K562 (cell line): Measurements from ENCODE around the gene IARS1. TPM values are rescaled to one million over a fixed set of nuclear protein-coding genes. Genes with fewer than 3 reads are reported as not detected.

Source experiments
- BRD9 ChIP-seq: fragments of 450-650 bp; IDR thresholded peaks from 2 replicates; pipeline ENCODE4 v1.6.1; 2018; ENCODE audit warnings: low read depth; ENCODE audit not compliant: partially characterized antibody
- CXXC5 ChIP-seq: fragments of 250-450 bp; sonication (Bioruptor Pico); IDR thresholded peaks from 2 replicates; pipeline ENCODE4 v1.8.0; 2022; ENCODE audit warnings: inconsistent platforms, mild to moderate bottlenecking, moderate library complexity
- ELF1 ChIP-seq: fragments of 200-800 bp; sonication (Bioruptor generic); IDR thresholded peaks from 2 replicates; pipeline ENCODE4 v1.6.1; 2016; ENCODE audit warnings: missing genetic modification characterization, missing compliant biosample characterization
- GTF2A2 ChIP-seq: IDR thresholded peaks from 2 replicates; pipeline ENCODE4 v1.6.1; 2016; ENCODE audit warnings: mild to moderate bottlenecking, missing genetic modification characterization, missing compliant biosample characterization
- HCFC1 ChIP-seq: IDR thresholded peaks from 2 replicates; pipeline ENCODE4 v1.6.1; 2012; ENCODE audit warnings: low read depth, low read length, improper control_type of control experiment
- HDAC3 ChIP-seq: fragments of 450-650 bp; IDR thresholded peaks from 2 replicates; pipeline ENCODE4 v1.6.1; 2018; ENCODE audit warnings: borderline replicate concordance, mild to moderate bottlenecking, moderate library complexity; ENCODE audit not compliant: partially characterized antibody
- HMGN3 ChIP-seq: IDR thresholded peaks from 2 replicates; pipeline ENCODE4 v1.6.1; 2011; ENCODE audit warnings: borderline replicate concordance, low read depth, mild to moderate bottlenecking, mixed read lengths, low read length; ENCODE audit not compliant: insufficient read length; ENCODE audit errors: extremely low read depth
- IRF2 ChIP-seq: sonication (generic); formaldehyde crosslinking; IDR thresholded peaks from 2 replicates; pipeline ENCODE4 v1.8.1; 2022; ENCODE audit warnings: mild to moderate bottlenecking, missing genetic modification reagents
- KAT8 ChIP-seq: fragments of 450-650 bp; IDR thresholded peaks from 2 replicates; pipeline ENCODE4 v1.6.1; 2016; ENCODE audit warnings: low read depth, mild to moderate bottlenecking
- LARP7 ChIP-seq: fragments of 450-650 bp; IDR thresholded peaks from 2 replicates; pipeline ENCODE4 v1.6.1; 2016
- MECOM ChIP-seq: fragments of 250-450 bp; sonication (Bioruptor Pico); IDR thresholded peaks from 2 replicates; pipeline ENCODE4 v1.8.0; 2022; ENCODE audit warnings: inconsistent platforms
- NFE2 ChIP-seq: IDR thresholded peaks from 2 replicates; pipeline ENCODE4 v1.6.1; 2014; ENCODE audit warnings: antibody characterized with exemption, low read depth
- OTX1 ChIP-seq: fragments of 450-650 bp; formaldehyde crosslinking; IDR thresholded peaks from 2 replicates; pipeline ENCODE4 v1.4.0; 2022; ENCODE audit warnings: mild to moderate bottlenecking
- PHB ChIP-seq: fragments of 250-450 bp; sonication (Bioruptor Pico); IDR thresholded peaks from 2 replicates; pipeline ENCODE4 v1.5.0; 2021
- PHF8 ChIP-seq: fragments of 200-600 bp; sonication (generic); IDR thresholded peaks from 2 replicates; pipeline ENCODE4 v1.6.1; 2012; ENCODE audit warnings: mixed run types, mild to moderate bottlenecking, inconsistent platforms, low read length, moderate library complexity, borderline replicate concordance
- POLR2G ChIP-seq: fragments of 200-400 bp; formaldehyde crosslinking; IDR thresholded peaks from 2 replicates; pipeline ENCODE4 v1.6.1; 2017; ENCODE audit warnings: low read depth, mild to moderate bottlenecking, antibody characterized with exemption, low read length, moderate library complexity
- SPI1 ChIP-seq: IDR thresholded peaks from 2 replicates; pipeline ENCODE4 v1.6.1; 2011; ENCODE audit warnings: low read depth, low read length, control low read depth, borderline replicate concordance
- TAF1 ChIP-seq: IDR thresholded peaks from 2 replicates; pipeline ENCODE4 v1.6.1; 2011; ENCODE audit warnings: mild to moderate bottlenecking, low read length, moderate library complexity; ENCODE audit not compliant: insufficient read depth, control insufficient read depth, severe bottlenecking; ENCODE audit errors: extremely low read depth
- TOE1 ChIP-seq, 2 experiments: fragments of 450-650 bp in 1 of 2; sonication (generic) in 1 of 2; formaldehyde crosslinking in 1 of 2; IDR thresholded peaks; 2 replicates each; pipeline versions ENCODE4 v1.7.1 to v1.8.0; 2016 to 2022; ENCODE audit warnings: borderline replicate concordance in 2 of 2, mild to moderate bottlenecking in 2 of 2, antibody characterized with exemption in 1 of 2, inconsistent platforms in 1 of 2, low read depth in 1 of 2, missing genetic modification reagents in 1 of 2, moderate library complexity in 1 of 2
- ZFP36 ChIP-seq: fragments of 150-350 bp; IDR thresholded peaks from 2 replicates; pipeline ENCODE4 v1.6.1; 2018; ENCODE audit warnings: low read length, low read depth; ENCODE audit not compliant: partially characterized antibody
- ZNF184 ChIP-seq: sonication (generic); formaldehyde crosslinking; IDR thresholded peaks from 2 replicates; pipeline ENCODE4 v1.5.0; 2020; ENCODE audit warnings: missing genetic modification reagents
- ZNF444 ChIP-seq: fragments of 250-450 bp; sonication (Bioruptor Pico); IDR thresholded peaks from 2 replicates; pipeline ENCODE4 v1.4.0; 2020; ENCODE audit warnings: mild to moderate bottlenecking, moderate library complexity
- ZNF561 ChIP-seq: fragments of 450-650 bp; formaldehyde crosslinking; conservative IDR thresholded peaks from 2 replicates; pipeline ENCODE4 v1.4.0; 2020; ENCODE audit warnings: mild to moderate bottlenecking, moderate library complexity
- polyA plus RNA-seq, 8 experiments: library from polyadenylated mRNA; depleted of rRNA in 4 of 8; stranded (reverse) in 5 of 8; unstranded in 3 of 8; fragments of >200 nt; fragmentation: Nextera tagmentation in 2 of 8; fragmentation: Illumina TruSeq in 1 of 8; extraction: Ambion mirVana in 2 of 8; extraction: Trizol in 1 of 8; gene quantifications; 2 replicates each; pipeline versions ENCODE4 v1.2.1 to v1.2.3, GENCODE V29; 2011 to 2014; ENCODE audit warnings: inconsistent platforms in 1 of 8, missing spikeins in 1 of 8
- total RNA-seq, 7 experiments: library from RNA; depleted of rRNA in 6 of 7; stranded (reverse); fragments of >200 nt in 6 of 7; fragmentation: Illumina TruSeq in 2 of 7; extraction: Trizol in 2 of 7; gene quantifications; 2 replicates each; pipeline versions ENCODE4 v1.2.1 to v1.2.3, GENCODE V29; 2011 to 2021; ENCODE audit warnings: low replicate concordance in 1 of 7
- TF ChIP-seq, protein P1 (sequence below): fragments of 450-650 bp; IDR thresholded peaks from 2 replicates; pipeline ENCODE4 v1.6.1; 2016; ENCODE audit warnings: mild to moderate bottlenecking
- TF ChIP-seq, protein P2 (sequence below): fragments of 250-450 bp; sonication (Bioruptor Pico); IDR thresholded peaks from 2 replicates; pipeline ENCODE4 v1.5.0; 2021; ENCODE audit warnings: mild to moderate bottlenecking, borderline replicate concordance

Gene IARS1
- total and polyA plus RNA-seq, 9 of the 15 experiments (the other 6 are each of a cell fraction or from before 2014, with no cell fraction given), result 119 to 371 (median 234) TPM

DNA sequence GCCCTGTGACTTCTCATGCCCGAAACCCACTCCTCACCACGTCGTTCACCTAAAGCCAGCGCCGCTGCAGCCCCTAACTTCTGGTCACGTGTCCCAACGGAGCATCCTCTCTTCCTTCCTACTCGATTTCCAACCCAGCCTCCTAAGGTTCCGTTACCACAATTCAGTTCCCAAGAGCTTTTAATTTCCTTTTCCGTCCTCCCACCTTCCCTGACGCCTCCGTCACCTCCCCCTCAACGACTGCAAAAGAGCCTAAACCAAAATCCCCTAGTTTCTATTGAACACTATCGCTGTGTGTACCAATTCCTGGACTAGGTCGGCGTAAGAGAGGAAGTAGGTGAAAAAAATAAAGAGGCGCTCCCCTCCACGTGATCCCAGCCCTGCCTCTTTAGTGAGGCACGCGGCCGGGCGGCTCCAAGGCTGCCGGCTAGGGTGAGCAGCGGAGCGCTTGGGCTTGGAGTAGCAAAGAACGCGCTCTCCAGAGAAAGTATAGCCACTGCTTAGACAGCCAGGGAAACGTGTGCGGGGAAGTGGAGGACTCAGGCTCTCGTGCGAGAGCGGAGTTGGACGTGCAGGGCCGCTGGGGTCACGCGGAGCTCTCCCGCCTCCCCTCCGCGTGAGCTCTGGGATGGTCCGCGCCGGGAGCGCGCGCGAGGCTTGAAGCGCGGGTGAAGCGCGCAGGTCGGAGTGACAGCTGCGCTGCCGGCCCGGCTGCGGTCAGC is 31.9 kb upstream of the IARS1 start, which contains the start of the genes CENPP and NOL8 (continued):
- TF ChIP-seq, protein P1, sequence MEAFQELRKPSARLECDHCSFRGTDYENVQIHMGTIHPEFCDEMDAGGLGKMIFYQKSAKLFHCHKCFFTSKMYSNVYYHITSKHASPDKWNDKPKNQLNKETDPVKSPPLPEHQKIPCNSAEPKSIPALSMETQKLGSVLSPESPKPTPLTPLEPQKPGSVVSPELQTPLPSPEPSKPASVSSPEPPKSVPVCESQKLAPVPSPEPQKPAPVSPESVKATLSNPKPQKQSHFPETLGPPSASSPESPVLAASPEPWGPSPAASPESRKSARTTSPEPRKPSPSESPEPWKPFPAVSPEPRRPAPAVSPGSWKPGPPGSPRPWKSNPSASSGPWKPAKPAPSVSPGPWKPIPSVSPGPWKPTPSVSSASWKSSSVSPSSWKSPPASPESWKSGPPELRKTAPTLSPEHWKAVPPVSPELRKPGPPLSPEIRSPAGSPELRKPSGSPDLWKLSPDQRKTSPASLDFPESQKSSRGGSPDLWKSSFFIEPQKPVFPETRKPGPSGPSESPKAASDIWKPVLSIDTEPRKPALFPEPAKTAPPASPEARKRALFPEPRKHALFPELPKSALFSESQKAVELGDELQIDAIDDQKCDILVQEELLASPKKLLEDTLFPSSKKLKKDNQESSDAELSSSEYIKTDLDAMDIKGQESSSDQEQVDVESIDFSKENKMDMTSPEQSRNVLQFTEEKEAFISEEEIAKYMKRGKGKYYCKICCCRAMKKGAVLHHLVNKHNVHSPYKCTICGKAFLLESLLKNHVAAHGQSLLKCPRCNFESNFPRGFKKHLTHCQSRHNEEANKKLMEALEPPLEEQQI, result peak; percentile 93
- peak; percentile 99 for TF ChIP-seq TOE1 (IDR thresholded peaks at IDR 0.05; ENCODE audit: borderline replicate concordance)
- TF ChIP-seq TOE1 (CRISPR knock-in tag; IDR thresholded peaks at IDR 0.05; ENCODE audit: borderline replicate concordance, low read depth), result peak; percentile 51; the same call in 1 of the 2 replicates
- TF ChIP-seq ZNF184 (CRISPR knock-in tag), result no peak
- TF ChIP-seq PHB (CRISPR knock-in tag), result no peak
- no peak for TF ChIP-seq IRF2 (CRISPR knock-in tag)
- no peak for TF ChIP-seq ZNF444 (CRISPR knock-in tag)
- TF ChIP-seq ZFP36, result peak; percentile 15
- TF ChIP-seq HDAC3, result peak; percentile 85
- TF ChIP-seq LARP7, result peak; percentile 58; the same call in 1 of the 2 replicates
- TF ChIP-seq PHF8, result peak; percentile 72; the same call in 1 of the 2 replicates
- peak; percentile 89 for TF ChIP-seq BRD9
- TF ChIP-seq TAF1, result peak; percentile 93
- TF ChIP-seq POLR2G, result no peak
- peak; percentile 68 for TF ChIP-seq HMGN3
- TF ChIP-seq OTX1 (CRISPR knock-in tag), result peak; percentile 91
- no peak for TF ChIP-seq NFE2
- no peak for TF ChIP-seq ZNF561
- peak; percentile 72; the same call in 1 of the 2 replicates for TF ChIP-seq KAT8
- TF ChIP-seq GTF2A2 (tag), result peak; percentile 78
- TF ChIP-seq SPI1, result peak; percentile 91
- peak; percentile 97 for TF ChIP-seq ELF1
- peak; percentile 83 for TF ChIP-seq HCFC1
- peak; percentile 94 for TF ChIP-seq CXXC5 (CRISPR knock-in tag)
- TF ChIP-seq MECOM, result no peak
- TF ChIP-seq, protein P2, sequence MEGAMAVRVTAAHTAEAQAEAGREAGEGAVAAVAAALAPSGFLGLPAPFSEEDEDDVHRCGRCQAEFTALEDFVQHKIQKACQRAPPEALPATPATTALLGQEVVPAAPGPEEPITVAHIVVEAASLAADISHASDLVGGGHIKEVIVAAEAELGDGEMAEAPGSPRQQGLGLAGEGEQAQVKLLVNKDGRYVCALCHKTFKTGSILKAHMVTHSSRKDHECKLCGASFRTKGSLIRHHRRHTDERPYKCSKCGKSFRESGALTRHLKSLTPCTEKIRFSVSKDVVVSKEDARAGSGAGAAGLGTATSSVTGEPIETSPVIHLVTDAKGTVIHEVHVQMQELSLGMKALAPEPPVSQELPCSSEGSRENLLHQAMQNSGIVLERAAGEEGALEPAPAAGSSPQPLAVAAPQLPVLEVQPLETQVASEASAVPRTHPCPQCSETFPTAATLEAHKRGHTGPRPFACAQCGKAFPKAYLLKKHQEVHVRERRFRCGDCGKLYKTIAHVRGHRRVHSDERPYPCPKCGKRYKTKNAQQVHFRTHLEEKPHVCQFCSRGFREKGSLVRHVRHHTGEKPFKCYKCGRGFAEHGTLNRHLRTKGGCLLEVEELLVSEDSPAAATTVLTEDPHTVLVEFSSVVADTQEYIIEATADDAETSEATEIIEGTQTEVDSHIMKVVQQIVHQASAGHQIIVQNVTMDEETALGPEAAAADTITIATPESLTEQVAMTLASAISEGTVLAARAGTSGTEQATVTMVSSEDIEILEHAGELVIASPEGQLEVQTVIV (CRISPR knock-in tag), result no peak
